Ovary (tissue), 3 donors: ENCODE measurements around the gene TRAPPC14.

Experiments used
- CTCF ChIP-seq, 3 donors: fragments of 450-650 bp in 2 of 3; fragments of 200-600 bp in 1 of 3; IDR thresholded peaks; one replicate each; pipeline versions ENCODE4 v1.5.1 to v1.8.0; 2016 to 2022; ENCODE audit warnings: antibody characterized with exemption in 3 of 3, mild to moderate bottlenecking in 1 of 3
- EP300 ChIP-seq: sonication (generic); formaldehyde crosslinking; IDR thresholded peaks from one replicate; pipeline ENCODE4 v1.6.1; 2017; ENCODE audit warnings: antibody characterized with exemption
- POLR2A ChIP-seq: fragments of 450-650 bp; IDR thresholded peaks from one replicate; pipeline ENCODE4 v1.6.1; 2017; ENCODE audit warnings: antibody characterized with exemption, mild to moderate bottlenecking, moderate library complexity
- donor health status: DM: no; HTN: no; CAD: no.

- TF ChIP-seq CTCF (IDR thresholded peaks at IDR 0.05): no peak
- no peak for TF ChIP-seq EP300
- no peak for TF ChIP-seq POLR2A
Measured at GRCh38 chr7:100115026-100115425, 43.5 kb downstream of the TRAPPC14 start.
